Stimulated activated CD8-positive, alpha-beta memory T cell treated with anti-CD3 and anti-CD28 coated beads, Interleukin-2, amount 100 ng/mL, for 1 hour (primary cell): ENCODE results near the gene CYP11A1.

ENCODE experiments used
- DNase-seq, 2 donors: peaks; one replicate each; pipeline ENCODE4 v3.0.0-alpha.2; 2020; ENCODE audit warnings: low read depth in 2 of 2

CYP11A1 gene

GRCh38 chr15:74367296-74367854 is at the start of gene CYP11A1:
Gene CYP11A1, minus strand, starts transcription at chr15:74367646. Its CDS starts 61 bp downstream, at chr15:74367585.
- no peak for DNase-seq

- no peak for DNase-seq
Observed at GRCh38 chr15:74417225-74417624, 49.8 kb upstream of the CYP11A1 start.

- no peak for DNase-seq
Observed at GRCh38 chr15:74415966-74416916, 48.8 kb upstream of the CYP11A1 start.

- DNase-seq: no peak
Observed at GRCh38 chr15:74414603-74415338, 47.3 kb upstream of the CYP11A1 start.

- DNase-seq: no peak
Observed at GRCh38 chr15:74414081-74414580, 46.7 kb upstream of the CYP11A1 start.

GRCh38 chr15:74413350-74414080 is 46.1 kb upstream of the CYP11A1 start:
- DNase-seq: no peak

- no peak for DNase-seq
Observed at GRCh38 chr15:74412159-74412558, 44.7 kb upstream of the CYP11A1 start.

GRCh38 chr15:74411686-74412085 is 44.2 kb upstream of the CYP11A1 start:
- no peak for DNase-seq

GRCh38 chr15:74410502-74410901 is 43.1 kb upstream of the CYP11A1 start:
- no peak for DNase-seq

GRCh38 chr15:74409225-74409624 is 41.8 kb upstream of the CYP11A1 start:
- no peak for DNase-seq

- DNase-seq: no peak
Observed at GRCh38 chr15:74408815-74409214, 41.4 kb upstream of the CYP11A1 start.

GRCh38 chr15:74408385-74408784 is 40.9 kb upstream of the CYP11A1 start:
- DNase-seq: no peak

- no peak for DNase-seq
Observed at GRCh38 chr15:74406992-74407705, 39.7 kb upstream of the CYP11A1 start.

GRCh38 chr15:74406517-74406916 is 39.1 kb upstream of the CYP11A1 start:
- no peak for DNase-seq

GRCh38 chr15:74405823-74406222 is 38.4 kb upstream of the CYP11A1 start:
- DNase-seq: no peak

GRCh38 chr15:74403991-74404563 is 36.6 kb upstream of the CYP11A1 start:
- no peak for DNase-seq

- no peak for DNase-seq
Observed at GRCh38 chr15:74403588-74403919, 36.1 kb upstream of the CYP11A1 start.

GRCh38 chr15:74402873-74403587 is 35.6 kb upstream of the CYP11A1 start:
- DNase-seq: peak; percentile 53 to 54

- DNase-seq: no peak
Observed at GRCh38 chr15:74402337-74402841, 34.9 kb upstream of the CYP11A1 start.
